GM18867 (cell line): Measurements from ENCODE around the gene HERPUD1.
A peak's percentile ranks its signal among the peaks of the same experiment; 100 is the strongest.
"Not testable (repeated sequence)": the region's sequence is repeated elsewhere in the genome, so short reads cannot be mapped to it uniquely, and the experiment has no call there.

Source experiments
- ATAC-seq: cut with Tn5 transposase; IDR thresholded peaks from one replicate; pipeline ENCODE4 v1.9.1; 2021; ENCODE audit warnings: mild to moderate bottlenecking, moderate library complexity; ENCODE audit not compliant: unreplicated experiment

Gene HERPUD1

GRCh38 chr16:56977823-56978430 lies 46.0 kb downstream of the HERPUD1 start:
- ATAC-seq, result no peak

- ATAC-seq, result no peak
Observed at GRCh38 chr16:56980201-56980535, 48.2 kb downstream of the HERPUD1 start.

GRCh38 chr16:56980792-56981724 lies 49.1 kb downstream of the HERPUD1 start:
- ATAC-seq, result no peak

GRCh38 chr16:56981729-56982271 lies 49.9 kb downstream of the HERPUD1 start:
- ATAC-seq, result no peak

GRCh38 chr16:56982695-56983094 lies 50.8 kb downstream of the HERPUD1 start:
- ATAC-seq, result no peak

- no peak for ATAC-seq
Observed at GRCh38 chr16:56983211-56983751, 51.3 kb downstream of the HERPUD1 start.

GRCh38 chr16:56984639-56985038 lies 52.7 kb downstream of the HERPUD1 start:
- ATAC-seq, result no peak

GRCh38 chr16:56985288-56985961 lies 53.5 kb downstream of the HERPUD1 start:
- no peak for ATAC-seq

GRCh38 chr16:56985962-56986360 lies 54.0 kb downstream of the HERPUD1 start:
- ATAC-seq, result no peak

GRCh38 chr16:56986361-56986760 lies 54.4 kb downstream of the HERPUD1 start:
- ATAC-seq, result no peak

GRCh38 chr16:56986908-56987307 lies 55.0 kb downstream of the HERPUD1 start:
- ATAC-seq, result not testable (repeated sequence)

- no peak for ATAC-seq
Observed at GRCh38 chr16:56987692-56988091, 55.8 kb downstream of the HERPUD1 start.

- ATAC-seq, result no peak
Observed at GRCh38 chr16:56988161-56988947, 56.4 kb downstream of the HERPUD1 start.

GRCh38 chr16:56988948-56989945 lies 57.3 kb downstream of the HERPUD1 start, which contains the start of gene NLRC5:
Gene NLRC5, plus strand, starts transcription at chr16:56989557. Its CDS starts 31,156 bp downstream, at chr16:57020713.
- peak; percentile 76 for ATAC-seq

GRCh38 chr16:56989988-56990387 lies 58.0 kb downstream of the HERPUD1 start:
- ATAC-seq, result no peak

GRCh38 chr16:56990407-56991286 lies 58.7 kb downstream of the HERPUD1 start:
- no peak for ATAC-seq

GRCh38 chr16:56992431-56992830 lies 60.5 kb downstream of the HERPUD1 start:
- ATAC-seq, result not testable (repeated sequence)

GRCh38 chr16:56993204-56993603 lies 61.3 kb downstream of the HERPUD1 start:
- no peak for ATAC-seq
